HG03135 (cell line): ENCODE data around the gene ASCC2.

Experiments
- ATAC-seq: cut with Tn5 transposase; IDR thresholded peaks from one replicate; pipeline ENCODE4 v1.9.1; 2021; ENCODE audit warnings: mild to moderate bottlenecking, moderate library complexity; ENCODE audit not compliant: unreplicated experiment

Gene ASCC2

DNA sequence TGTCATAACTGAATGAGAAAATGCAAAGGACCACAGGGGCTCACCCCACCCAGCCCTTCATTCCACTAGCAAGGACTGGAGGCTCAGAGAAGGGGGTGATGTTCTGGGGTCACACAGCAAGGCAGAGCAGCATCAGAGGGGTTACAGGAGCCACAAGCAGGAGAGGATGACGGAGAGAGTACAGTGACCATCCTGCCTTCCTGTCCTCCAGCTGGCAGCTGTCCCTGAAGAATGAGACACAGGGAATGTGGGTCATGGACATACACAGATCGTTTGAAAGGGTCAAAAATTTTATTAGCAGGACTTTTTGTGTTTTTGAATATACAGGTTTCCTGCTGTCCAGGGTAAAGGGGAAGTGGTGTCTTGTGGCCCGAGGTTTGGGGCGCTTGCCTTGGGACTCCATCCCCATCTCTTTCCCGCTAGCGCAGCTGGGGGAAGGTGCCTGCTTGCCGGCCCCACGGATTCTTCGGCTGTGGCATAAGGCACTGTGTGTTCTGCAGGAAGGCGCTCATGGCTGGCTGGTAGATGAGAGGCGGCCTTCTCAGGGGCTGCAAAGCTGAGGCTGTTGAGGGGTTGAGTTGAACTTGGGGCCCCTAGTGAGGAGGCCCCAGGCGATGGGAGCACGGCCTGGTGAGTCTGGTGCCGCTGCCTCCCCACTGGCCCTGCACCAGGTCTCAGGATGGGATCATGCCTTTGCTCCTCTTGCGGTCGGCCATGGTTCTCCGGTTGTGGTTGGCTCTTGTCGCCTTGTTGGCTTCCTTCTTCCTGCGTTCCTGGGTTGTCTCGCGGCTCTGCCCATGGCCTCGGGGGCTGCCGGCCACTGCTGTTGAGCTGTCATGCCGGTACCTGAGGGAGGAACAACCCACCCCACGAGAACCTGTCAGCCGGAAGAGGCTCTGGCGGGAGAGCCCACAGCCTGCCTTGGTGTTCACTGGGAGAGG is 49.5 kb downstream of the ASCC2 start:
- ATAC-seq: no peak

DNA sequence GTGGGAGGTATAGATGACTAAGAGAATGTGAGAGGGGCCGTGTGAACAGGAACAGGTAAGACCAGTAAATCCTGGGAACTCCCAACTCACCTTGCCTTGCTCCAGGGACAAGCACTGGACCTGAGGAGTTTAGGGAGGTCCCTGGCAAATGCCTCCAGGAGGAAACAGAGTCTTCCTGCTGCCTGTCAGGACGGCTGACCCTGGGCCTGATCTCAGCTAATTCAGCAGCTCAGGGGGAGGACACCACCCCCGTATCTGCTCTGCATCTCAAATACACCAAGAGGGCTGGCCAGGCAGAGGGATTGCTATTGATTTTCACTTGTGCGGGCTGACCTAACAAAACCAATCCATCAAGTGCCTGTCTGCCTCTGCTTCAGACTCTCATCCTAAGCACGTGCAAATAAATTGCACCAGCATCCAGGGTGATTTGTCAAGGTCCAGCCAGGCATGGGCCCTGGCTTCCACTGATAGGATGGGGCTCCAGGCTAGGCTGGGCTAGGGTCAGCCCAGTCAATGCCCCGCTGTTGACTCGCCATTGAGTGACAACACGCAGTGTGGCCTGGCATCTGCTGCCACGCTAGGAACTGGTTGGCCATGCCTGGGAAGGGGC is 50.6 kb downstream of the ASCC2 start:
- ATAC-seq: no peak

DNA sequence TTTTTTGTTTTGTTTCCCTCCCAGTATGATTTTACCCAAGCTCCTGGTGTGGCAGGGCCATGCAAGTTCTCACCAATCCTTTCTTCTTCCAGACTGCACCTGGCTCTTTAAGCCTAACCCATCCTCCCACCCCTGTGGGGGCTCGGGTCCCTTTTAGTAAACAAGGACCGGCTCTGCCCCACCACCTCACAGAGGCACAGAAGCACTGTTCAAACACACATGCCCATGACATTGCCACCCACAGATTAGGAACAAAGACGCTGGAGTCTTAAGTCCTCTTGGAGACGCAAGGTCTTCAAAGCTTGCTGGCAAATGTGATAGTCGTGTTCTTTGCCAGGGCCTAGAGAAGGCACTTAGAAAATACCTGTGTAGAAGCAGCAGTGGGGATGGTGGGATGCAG is 52.0 kb downstream of the ASCC2 start:
- no peak for ATAC-seq

- ATAC-seq: no peak
Measured at GRCh38 chr22:29784451-29785361, 53.4 kb downstream of the ASCC2 start.

DNA sequence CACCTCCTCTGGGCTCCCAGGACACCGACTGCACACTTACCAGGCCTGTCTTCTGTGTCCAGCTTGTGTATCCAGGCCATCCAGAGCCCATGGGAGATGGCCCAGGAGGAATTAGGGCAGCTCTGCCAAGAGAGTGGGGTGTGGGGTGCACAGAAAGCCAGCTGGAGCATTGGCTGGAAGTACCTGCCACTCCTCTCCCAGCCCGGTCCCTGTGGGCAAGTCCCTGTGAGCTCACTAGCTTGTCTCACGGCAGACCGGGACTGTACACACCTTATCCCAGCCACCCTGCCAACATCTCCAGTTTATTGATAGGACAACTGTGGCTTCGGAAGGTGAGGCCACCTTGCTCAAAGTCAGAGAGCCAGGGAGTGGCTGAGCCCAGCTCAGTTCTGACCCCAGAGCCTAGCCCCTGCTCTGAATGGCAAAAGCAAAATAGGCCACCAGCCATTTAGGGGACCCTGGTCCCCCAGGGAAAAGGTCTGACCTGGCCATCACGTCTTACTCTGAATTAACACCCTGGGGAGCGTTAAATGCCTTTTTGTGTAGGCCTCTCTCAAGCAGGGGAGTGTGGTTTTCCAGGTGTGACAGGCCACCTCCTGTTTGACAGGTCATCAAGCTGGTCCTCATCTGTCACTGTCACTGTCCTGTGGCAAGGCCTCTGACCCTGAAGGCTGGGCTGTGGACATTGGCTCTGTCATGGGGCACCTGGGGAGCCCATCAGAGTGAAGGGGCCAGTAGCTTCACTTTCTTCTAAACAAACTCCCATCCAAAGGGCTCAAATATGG is 55.8 kb downstream of the ASCC2 start:
- no peak for ATAC-seq

DNA sequence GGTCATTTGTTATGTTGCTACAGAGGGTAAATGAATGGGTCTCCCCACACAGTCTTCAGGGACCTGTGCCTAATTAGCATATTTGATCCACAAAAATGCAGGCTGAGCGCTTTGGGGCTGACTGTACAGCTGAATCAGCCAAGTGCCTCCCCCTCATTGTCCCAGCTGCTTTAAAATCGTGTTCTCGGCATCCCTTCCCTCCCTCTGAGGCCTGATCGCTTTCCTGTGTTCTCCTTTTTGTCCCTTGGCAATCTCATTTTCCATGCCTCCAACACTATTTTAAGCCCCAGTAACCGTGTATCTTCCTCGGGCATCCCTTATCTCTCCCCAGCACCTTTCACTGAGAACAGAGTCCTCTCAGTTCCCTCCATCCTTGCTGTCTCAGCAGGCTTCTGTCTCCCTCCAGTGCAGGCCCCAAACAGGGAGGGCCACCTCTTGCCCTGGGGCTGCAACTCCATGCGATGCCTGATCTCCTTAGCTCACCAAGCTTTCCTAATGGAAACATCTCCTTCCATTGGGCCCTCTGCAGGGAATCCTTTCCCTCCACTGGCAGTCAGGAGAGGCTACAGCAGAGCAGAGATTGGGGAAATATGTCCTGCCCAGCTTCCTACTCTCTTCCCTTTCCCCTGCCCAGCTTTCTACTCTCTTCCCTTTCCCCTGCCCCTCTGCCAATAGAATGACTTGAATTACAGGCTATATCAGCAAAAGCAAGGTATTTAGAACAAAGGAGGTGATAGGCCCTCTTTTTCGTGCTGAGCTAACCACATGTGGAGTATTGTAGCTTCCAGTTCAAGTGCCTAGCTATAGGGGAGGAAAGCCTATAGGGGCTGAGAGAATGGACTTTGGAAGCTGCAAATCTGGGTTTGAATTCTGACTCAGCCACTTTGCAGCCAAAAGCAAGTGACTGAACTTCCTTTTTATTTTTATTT is 57.1 kb downstream of the ASCC2 start:
- no peak for ATAC-seq

GRCh38 chr22:29780220-29780619 is 57.9 kb downstream of the ASCC2 start:
- ATAC-seq: no peak

DNA sequence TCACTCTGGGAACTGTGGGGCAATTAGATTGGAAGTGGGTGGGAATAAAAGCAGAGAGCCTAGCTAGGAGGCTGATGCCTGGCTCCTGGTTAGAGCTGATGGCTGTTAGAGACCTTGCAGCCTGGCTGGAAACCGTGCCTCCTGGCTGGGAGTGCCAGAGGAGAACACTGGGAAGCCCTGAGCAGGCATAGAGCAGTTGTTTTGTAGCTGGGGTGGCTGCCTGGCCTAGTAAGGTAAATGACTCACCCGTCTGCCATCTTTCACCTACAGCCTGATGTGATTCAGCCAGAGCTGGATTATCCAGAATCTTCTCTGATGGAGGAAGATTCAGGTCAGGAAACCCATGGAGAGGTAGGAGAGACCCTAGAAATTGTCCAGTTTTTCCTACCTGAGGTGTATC is 64.8 kb downstream of the ASCC2 start:
- ATAC-seq: no peak

DNA sequence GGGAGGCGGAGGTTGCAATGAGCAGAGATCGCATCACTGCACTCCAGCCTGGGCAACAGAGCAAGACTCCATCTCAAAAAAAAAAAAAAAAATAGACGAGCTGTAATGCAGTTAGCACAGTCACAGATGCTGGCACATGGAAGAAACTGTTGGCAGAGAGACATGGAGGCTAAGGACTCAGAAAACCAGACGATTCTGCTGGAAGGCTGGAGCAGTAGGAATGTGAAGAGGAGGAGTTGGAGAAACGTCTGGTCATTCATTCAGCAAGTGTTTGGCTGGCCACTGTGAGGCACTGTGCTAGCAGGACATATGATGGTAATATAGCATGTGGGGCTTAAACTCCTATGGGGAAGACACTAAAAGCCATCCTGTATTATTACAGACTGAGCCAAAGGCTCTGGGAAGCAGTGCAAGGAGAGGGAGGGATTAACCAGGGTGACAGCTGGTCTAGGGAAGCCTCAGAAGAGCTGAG is 65.9 kb downstream of the ASCC2 start:
- ATAC-seq: no peak

- ATAC-seq: no peak
Measured at GRCh38 chr22:29769723-29770321, 68.3 kb downstream of the ASCC2 start.

DNA sequence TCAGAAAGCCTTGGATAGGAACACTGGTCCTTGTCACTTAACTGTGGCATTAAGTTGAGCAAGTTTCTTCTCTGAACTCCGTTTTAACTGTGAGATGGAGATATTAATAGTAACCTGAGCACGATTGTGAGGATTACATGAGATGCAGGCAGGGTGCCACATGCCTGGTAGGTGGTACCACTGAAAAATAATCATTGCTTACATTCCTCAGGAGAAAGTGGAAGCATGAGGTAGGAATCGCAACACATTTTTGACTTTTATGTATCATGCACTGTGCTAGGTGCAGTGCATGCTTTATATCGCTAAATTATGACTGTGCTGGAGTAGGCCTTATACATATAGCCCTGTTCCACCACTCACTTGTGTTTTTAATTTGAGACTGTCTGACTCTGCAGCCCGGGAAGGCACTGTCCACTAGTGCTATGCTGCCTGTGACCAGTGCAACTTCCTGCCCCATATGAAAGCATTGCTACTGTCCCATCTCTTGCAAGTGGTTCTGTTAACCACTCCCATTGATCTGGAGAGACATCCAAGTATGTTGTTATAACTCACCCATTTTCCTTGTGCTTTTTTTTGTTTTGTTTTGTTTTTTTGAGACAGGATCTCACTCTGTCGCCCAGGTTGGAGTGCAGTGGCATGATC is 69.9 kb downstream of the ASCC2 start:
- no peak for ATAC-seq

- ATAC-seq: peak; percentile 64
Measured at GRCh38 chr22:29767171-29768051, 70.7 kb downstream of the ASCC2 start, which contains the start of gene UQCR10. Gene UQCR10, plus strand, starts transcription at chr22:29767369. Its CDS starts 30 bp downstream, at chr22:29767399.

- ATAC-seq: peak; percentile 87
Measured at GRCh38 chr22:29766632-29767170, 71.4 kb downstream of the ASCC2 start, which contains the start of gene ZMAT5. Gene ZMAT5, minus strand, starts transcription at chr22:29767007. Its CDS starts 18,463 bp downstream, at chr22:29748544.

- ATAC-seq: peak; percentile 7
Measured at GRCh38 chr22:29765905-29766631, 72.0 kb downstream of the ASCC2 start.

DNA sequence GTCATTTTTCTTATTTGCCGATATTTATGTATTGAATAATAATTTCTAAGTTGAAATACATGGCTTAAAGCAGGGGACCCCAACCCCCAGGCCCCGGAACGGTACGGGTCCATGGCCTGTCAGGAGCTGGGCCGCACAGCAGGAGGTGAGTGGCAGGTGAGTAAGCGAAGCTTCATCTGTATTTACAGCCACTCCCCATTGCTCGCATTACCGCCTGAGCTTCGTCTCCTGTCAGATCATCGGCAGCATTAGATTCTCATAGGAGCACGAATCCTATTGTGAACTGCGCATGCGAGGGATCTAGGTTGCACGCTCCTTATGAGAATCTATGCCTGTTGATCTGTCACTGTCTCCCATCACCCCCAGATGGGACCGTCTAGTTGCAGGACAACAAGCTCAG is 75.8 kb downstream of the ASCC2 start:
- ATAC-seq: no peak

- no peak for ATAC-seq
Measured at GRCh38 chr22:29758959-29759358, 79.1 kb downstream of the ASCC2 start.
